Fibroblast of the aortic adventitia (primary cell): ENCODE measurements around the gene SDCCAG8. TPM values are rescaled to one million over a fixed set of nuclear protein-coding genes. Genes with fewer than 3 reads are reported as not detected.
"Not testable (repeated sequence)": the region's sequence is repeated elsewhere in the genome, so short reads cannot be mapped to it uniquely, and the experiment has no call there.

Source experiments
- DNase-seq: peaks from one replicate; pipeline ENCODE4 v3.0.0-alpha.2; 2010; ENCODE audit warnings: low read depth
- H3K4me3 ChIP-seq: 2 replicates; pipeline ENCODE4 v1.5.1; 2011; ENCODE audit warnings: low read depth, mild to moderate bottlenecking, control low read depth, low read length, moderate library complexity
- total RNA-seq: library from RNA; depleted of rRNA; stranded (reverse); fragments of >200 nt; gene quantifications from 2 replicates; pipeline ENCODE4 v1.2.3, GENCODE V29; 2012; ENCODE audit warnings: low replicate concordance
- TF ChIP-seq, protein P1 (sequence below): IDR thresholded peaks from 2 replicates; pipeline ENCODE4 v1.5.1; 2011; ENCODE audit warnings: mild to moderate bottlenecking, low read length, control low read depth, inconsistent platforms; ENCODE audit not compliant: insufficient read depth

SDCCAG8 gene
- total RNA-seq, 1 donor = 69.2 TPM

DNA sequence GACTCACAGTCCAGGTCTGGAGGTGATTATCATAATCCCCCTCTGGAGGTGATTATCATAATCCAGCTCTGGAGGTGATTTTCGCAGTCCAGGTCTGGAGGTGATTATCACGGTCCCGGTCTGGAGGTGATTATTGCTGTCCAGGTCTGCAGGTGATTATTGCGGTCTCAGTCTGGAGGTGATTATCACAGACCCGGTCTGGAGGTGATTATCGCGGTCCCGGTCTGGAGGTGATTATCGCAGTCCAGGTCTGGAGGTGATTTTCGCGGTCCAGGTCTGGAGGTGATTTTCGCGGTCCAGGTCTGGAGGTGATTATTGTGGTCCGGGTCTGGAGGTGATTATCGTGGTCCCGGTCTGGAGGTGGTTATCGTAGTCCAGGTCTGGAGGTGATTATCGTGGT lies 76.6 kb downstream of the SDCCAG8 start:
- no peak for DNase-seq
- TF ChIP-seq, protein P1, sequence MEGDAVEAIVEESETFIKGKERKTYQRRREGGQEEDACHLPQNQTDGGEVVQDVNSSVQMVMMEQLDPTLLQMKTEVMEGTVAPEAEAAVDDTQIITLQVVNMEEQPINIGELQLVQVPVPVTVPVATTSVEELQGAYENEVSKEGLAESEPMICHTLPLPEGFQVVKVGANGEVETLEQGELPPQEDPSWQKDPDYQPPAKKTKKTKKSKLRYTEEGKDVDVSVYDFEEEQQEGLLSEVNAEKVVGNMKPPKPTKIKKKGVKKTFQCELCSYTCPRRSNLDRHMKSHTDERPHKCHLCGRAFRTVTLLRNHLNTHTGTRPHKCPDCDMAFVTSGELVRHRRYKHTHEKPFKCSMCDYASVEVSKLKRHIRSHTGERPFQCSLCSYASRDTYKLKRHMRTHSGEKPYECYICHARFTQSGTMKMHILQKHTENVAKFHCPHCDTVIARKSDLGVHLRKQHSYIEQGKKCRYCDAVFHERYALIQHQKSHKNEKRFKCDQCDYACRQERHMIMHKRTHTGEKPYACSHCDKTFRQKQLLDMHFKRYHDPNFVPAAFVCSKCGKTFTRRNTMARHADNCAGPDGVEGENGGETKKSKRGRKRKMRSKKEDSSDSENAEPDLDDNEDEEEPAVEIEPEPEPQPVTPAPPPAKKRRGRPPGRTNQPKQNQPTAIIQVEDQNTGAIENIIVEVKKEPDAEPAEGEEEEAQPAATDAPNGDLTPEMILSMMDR = no peak
- no peak overlapping the region for H3K4me3 ChIP-seq

DNA sequence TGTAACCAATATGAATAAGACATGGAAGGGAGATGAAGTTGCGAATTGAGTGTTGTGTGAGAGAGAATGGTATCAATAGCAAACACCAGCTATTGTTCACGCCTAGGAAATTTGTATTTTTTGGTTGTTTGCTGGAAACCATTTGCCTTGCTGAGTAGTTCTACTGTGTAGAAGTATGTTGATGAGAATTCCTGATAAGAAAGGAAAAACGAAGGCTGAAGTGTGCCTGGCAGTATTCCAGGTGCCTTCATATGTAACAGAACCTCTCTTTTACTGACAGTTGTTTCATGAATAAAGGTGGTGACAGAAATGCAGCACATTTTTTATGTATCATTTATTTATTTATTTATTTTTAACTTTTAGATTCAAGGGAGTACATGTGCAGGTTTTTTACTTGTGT lies 79.5 kb downstream of the SDCCAG8 start:
- DNase-seq = no peak
- TF ChIP-seq, protein P1 = no peak

DNA sequence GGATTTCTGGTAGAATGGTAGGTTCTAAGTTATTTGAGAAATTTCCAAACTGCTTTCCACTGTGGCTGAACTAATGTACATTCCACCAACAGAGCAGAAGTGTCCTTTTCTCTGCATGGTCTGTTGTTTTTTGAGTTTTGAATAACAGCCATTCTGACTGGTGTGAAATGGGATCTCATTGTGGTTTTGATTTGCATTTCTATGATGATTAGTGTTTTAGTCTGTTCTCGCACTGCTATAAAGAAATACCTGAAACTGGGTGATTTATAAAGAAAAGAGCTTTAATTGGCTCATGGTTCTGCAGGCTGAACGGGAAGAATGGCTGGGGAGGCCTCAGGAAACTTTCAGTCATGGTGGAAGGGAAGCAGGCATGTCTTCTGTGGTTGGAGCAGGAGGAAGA lies 80.3 kb downstream of the SDCCAG8 start:
- TF ChIP-seq, protein P1 = no peak
- no peak for DNase-seq
- H3K4me3 ChIP-seq = no peak overlapping the region

More for the DNA sequence above, 79.5 kb downstream of the SDCCAG8 start:
- H3K4me3 ChIP-seq = no peak overlapping the region

DNA sequence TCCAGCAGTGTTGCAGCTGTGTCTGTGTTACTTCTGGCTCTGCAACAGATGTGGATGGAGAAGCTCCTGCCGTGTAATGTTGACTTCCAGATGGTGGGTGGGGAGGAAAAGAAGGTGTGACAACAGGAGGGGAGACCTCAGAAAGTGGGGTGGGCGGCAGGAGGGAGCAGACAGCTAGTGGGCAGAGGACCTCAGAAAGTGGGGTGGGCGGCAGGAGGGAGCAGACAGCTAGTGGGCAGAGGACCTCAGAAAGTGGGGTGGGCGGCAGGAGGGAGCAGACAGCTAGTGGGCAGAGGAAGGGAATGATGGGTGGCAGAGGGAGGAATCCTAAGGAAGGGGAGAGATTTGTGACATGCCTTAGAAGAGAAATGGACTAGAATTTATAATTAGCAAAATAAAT lies 83.0 kb downstream of the SDCCAG8 start:
- not testable (repeated sequence) for DNase-seq, H3K4me3 ChIP-seq

DNA sequence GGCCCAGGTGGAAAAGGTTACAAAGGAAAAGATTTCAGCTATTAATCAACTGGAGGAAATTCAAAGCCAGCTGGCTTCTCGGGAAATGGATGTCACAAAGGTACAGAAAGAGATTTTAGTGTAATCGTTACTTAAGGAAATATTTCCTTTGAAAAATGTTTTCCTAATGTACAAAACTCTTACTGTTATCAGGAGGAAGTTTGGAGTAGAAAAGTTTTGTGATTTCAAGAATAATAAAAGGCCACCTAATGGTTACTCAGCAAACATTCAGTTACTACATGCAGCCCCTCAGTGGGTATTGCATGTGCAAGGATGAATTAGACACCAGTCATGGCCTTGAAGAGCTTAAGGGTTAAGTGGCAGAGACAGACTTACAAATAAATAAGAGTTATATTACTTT lies 85.2 kb downstream of the SDCCAG8 start:
- peak; percentile 21 for DNase-seq
- TF ChIP-seq, protein P1 = no peak

DNA sequence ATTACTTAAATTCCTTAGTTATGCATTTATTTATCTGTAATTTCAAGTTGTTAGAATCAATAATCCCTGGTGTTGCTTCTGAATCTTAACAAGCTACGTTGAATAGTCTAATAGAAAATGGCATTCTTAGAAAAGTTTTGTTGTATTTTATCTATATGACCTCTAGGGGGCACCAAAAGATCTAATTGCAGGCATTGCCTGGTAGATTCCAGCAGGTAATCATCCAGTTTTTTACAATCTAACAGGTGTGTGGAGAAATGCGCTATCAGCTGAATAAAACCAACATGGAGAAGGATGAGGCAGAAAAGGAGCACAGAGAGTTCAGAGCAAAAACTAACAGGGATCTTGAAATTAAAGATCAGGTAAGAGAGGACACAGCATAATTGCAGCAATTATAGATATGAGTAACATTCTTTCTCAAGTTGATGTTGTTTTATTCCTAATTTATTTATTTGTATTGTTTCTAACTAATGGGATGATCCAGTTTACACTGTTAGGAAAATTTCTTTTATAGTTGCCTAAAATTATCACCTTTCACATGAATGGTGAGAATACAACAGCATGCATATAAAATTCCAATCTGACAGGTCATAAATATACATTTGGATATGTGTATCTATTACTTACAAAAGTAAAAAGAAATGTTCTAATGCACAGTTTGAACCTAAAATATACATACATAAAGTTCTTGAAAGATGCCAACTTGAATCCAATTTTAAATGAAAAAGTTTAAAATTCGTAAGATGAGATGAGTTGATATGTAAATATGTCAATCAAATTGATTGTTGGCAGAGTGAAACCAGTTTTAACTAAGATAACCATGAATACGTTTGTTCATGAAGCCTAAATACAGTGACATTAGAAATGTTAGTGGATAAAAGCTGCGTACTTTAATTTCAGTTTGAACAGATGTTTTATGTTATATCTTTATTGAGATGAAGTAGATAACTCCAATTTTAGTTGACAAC lies 88.4 kb downstream of the SDCCAG8 start:
- H3K4me3 ChIP-seq = no peak overlapping the region
- TF ChIP-seq, protein P1 = peak; percentile 61
- peak; percentile 58 for DNase-seq

More for the DNA sequence above, 85.2 kb downstream of the SDCCAG8 start:
- H3K4me3 ChIP-seq = no peak overlapping the region

DNA sequence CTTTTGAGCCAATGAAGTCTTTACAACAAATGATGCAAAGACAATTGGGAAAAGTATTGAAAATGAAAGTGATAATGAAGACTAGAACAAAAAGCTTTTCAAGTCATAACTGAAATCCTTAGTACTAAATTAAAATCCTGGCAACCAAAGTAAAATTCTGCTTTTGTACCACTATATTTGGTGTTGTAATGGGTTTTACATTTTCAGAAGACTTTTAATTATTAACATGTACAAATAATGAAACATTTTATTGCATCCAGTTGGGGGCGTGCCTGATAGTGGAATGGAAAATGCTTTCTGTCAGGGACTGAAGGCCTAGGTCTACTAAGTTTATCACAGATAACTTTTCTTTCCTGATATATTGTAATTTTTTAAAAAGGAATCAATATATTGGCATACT lies 89.4 kb downstream of the SDCCAG8 start:
- TF ChIP-seq, protein P1 = no peak
- DNase-seq = no peak
- no peak overlapping the region for H3K4me3 ChIP-seq
